Measurements from ENCODE around the gene LEKR1.

DNA sequence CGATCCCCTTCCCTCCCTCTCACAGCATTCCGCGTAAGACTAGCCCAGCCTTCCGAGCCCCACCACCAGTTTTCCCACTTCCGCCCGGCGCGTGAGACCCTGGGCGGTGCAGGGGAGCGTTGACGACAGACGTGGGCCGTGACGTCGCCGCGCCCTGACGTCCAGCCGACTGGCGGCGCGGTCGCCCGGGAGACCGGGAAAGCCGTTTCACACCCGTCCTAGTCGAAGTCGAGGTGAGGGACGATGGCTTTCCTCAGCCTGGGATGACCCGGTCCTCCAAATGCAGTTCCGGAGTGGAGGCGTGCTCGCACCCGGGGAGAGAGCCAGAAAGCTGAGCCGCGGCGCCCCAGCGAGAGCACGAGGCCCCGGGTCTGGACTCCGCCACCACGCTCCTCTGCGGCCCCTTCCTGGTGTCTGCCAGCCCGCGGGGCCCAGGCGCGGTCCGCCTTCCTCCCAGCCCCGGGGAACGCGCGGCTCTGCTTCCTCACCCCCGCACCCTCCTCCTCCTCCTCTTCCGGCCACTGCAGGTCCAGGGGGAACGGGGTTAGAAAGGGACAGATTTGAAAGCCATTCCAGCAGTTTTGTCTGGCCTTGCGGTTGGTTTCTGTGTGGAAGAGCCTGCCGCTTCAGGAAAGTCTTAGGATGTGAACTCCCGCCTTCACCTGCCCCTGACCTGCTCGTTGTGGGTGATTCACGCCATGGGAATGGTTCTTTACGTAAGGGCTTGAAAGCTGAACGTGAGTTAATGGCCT is at the start of gene LEKR1:
- TF ChIP-seq, protein P1, sequence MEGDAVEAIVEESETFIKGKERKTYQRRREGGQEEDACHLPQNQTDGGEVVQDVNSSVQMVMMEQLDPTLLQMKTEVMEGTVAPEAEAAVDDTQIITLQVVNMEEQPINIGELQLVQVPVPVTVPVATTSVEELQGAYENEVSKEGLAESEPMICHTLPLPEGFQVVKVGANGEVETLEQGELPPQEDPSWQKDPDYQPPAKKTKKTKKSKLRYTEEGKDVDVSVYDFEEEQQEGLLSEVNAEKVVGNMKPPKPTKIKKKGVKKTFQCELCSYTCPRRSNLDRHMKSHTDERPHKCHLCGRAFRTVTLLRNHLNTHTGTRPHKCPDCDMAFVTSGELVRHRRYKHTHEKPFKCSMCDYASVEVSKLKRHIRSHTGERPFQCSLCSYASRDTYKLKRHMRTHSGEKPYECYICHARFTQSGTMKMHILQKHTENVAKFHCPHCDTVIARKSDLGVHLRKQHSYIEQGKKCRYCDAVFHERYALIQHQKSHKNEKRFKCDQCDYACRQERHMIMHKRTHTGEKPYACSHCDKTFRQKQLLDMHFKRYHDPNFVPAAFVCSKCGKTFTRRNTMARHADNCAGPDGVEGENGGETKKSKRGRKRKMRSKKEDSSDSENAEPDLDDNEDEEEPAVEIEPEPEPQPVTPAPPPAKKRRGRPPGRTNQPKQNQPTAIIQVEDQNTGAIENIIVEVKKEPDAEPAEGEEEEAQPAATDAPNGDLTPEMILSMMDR (IDR thresholded peaks at IDR 0.05; ENCODE audit: low read length): no peak
- TF ChIP-seq EZH2 (optimal IDR thresholded peaks at IDR 0.05; ENCODE audit: low read depth, low read length): no peak
